ENCODE data around the gene DCUN1D3. TPM values are rescaled to one million over a fixed set of nuclear protein-coding genes. Genes with fewer than 3 reads are reported as not detected.

DCUN1D3 gene
- total and polyA plus RNA-seq, 7 donors: 3.0 to 21.6 (median 10.8) TPM

DNA sequence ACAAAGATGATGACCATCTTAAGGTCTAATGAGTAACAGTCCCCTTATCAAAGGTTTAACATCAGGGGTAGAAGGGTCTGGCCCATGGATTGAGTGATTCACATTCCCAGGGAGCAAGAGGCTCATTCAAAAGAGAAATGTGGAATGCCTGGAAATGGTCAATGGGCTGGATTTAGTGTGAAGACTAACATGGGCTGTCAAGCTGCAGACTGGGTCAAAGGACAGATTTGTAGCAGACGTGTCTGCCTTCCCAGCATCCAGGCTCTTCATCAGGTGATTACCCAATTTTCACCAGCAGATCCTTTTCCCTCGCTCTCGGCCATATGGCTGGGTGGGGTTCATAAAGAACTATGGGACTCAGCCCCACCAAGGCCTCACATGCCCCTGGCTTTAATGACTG is 26.8 kb downstream of the DCUN1D3 start:
- Histone ChIP-seq H3K4me1 (peaks cover 0 to 66% (median 61%) of the 10 kb centered on the region in 4 donors), H3K27ac (peak overlapping the region in 1 of 4 donors; percentile 9), H3K36me3 (no peaks in the 10 kb centered on the region)

GRCh38 chr16:20871941-20872815 is 28.0 kb downstream of the DCUN1D3 start:
- Histone ChIP-seq H3K4me3 (no peak overlapping the region), H3K36me3 (no peaks in the 10 kb centered on the region), H3K27me3 (no peaks in the 10 kb centered on the region), H3K9me3 (no peaks in the 10 kb centered on the region), H3K4me1 (peaks cover 0 to 69% (median 66%) of the 10 kb centered on the region in 4 donors), H3K27ac (peak overlapping the region; percentile 74 to 82 (median 75))
- intact Hi-C loops (cut with DNase I): no loop called here
- WGBS, 2 donors: 81 to 91% methylated on average over 9 of the region's 9 CpGs
- TF ChIP-seq EP300 (IDR thresholded peaks at IDR 0.05) (no peak), POLR2A (IDR thresholded peaks at IDR 0.05) (no peak), POLR2AphosphoS5 (IDR thresholded peaks at IDR 0.05) (no peak)
- TF ChIP-seq, protein P1, sequence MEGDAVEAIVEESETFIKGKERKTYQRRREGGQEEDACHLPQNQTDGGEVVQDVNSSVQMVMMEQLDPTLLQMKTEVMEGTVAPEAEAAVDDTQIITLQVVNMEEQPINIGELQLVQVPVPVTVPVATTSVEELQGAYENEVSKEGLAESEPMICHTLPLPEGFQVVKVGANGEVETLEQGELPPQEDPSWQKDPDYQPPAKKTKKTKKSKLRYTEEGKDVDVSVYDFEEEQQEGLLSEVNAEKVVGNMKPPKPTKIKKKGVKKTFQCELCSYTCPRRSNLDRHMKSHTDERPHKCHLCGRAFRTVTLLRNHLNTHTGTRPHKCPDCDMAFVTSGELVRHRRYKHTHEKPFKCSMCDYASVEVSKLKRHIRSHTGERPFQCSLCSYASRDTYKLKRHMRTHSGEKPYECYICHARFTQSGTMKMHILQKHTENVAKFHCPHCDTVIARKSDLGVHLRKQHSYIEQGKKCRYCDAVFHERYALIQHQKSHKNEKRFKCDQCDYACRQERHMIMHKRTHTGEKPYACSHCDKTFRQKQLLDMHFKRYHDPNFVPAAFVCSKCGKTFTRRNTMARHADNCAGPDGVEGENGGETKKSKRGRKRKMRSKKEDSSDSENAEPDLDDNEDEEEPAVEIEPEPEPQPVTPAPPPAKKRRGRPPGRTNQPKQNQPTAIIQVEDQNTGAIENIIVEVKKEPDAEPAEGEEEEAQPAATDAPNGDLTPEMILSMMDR (IDR thresholded peaks at IDR 0.05): no peak
- DNase-seq: no peak

More for the DNA sequence above, 26.8 kb downstream of the DCUN1D3 start:
- intact Hi-C loops (cut with DNase I): no loop called here
- Histone ChIP-seq H3K27me3 (no peaks in the 10 kb centered on the region), H3K9me3 (no peaks in the 10 kb centered on the region), H3K4me3 (no peak overlapping the region)
- 96 to 98% methylated on average over 3 of the region's 3 CpGs for WGBS, 2 donors
- DNase-seq: no peak
- no peak for TF ChIP-seq POLR2AphosphoS5 (IDR thresholded peaks at IDR 0.05)
- no peak for TF ChIP-seq POLR2A (IDR thresholded peaks at IDR 0.05)
- TF ChIP-seq EP300 (IDR thresholded peaks at IDR 0.05): no peak
- TF ChIP-seq, protein P1 (IDR thresholded peaks at IDR 0.05): no peak

- Histone ChIP-seq H3K27me3 (no peaks in the 10 kb centered on the region), H3K4me1 (peaks cover 0 to 78% (median 76%) of the 10 kb centered on the region in 4 donors), H3K36me3 (no peaks in the 10 kb centered on the region), H3K9me3 (no peaks in the 10 kb centered on the region), H3K4me3 (no peak overlapping the region), H3K27ac (peak overlapping the region; percentile 74 to 82 (median 75))
- WGBS, 2 donors: 45 to 88% methylated on average over 2 of the region's 2 CpGs
- DNase-seq: no peak
- intact Hi-C loops (cut with DNase I): no loop called here
- TF ChIP-seq EP300 (IDR thresholded peaks at IDR 0.05) (no peak), POLR2AphosphoS5 (IDR thresholded peaks at IDR 0.05) (no peak), POLR2A (IDR thresholded peaks at IDR 0.05) (no peak)
- TF ChIP-seq, protein P1 (IDR thresholded peaks at IDR 0.05): no peak
These were observed 28.9 kb downstream of the DCUN1D3 start for GRCh38 chr16:20871258-20871657.

- Histone ChIP-seq H3K27me3 (no peaks in the 10 kb centered on the region), H3K9me3 (no peaks in the 10 kb centered on the region), H3K4me1 (peaks cover 0 to 88% (median 84%) of the 10 kb centered on the region in 4 donors), H3K36me3 (no peaks in the 10 kb centered on the region), H3K27ac (peak overlapping the region; percentile 74 to 82 (median 75)), H3K4me3 (no peak overlapping the region)
- 72 to 92% methylated on average over 2 of the region's 2 CpGs for WGBS, 2 donors
- DNase-seq: no peak
- TF ChIP-seq POLR2AphosphoS5 (IDR thresholded peaks at IDR 0.05): no peak
- no peak for TF ChIP-seq POLR2A (IDR thresholded peaks at IDR 0.05)
- TF ChIP-seq EP300 (IDR thresholded peaks at IDR 0.05): no peak
- TF ChIP-seq, protein P1 (IDR thresholded peaks at IDR 0.05): no peak
- intact Hi-C loops (cut with DNase I): no loop called here
These were observed 29.9 kb downstream of the DCUN1D3 start for GRCh38 chr16:20870122-20870820.
